A549 (cell line): ENCODE measurements around the gene RNU5D-1. TPM values are rescaled to one million over a fixed set of nuclear protein-coding genes. Genes with fewer than 3 reads are reported as not detected.

Experiments
- ATAC-seq, 2 experiments: fragments of 200-7000 bp in 1 of 2; fragments of >200 bp in 1 of 2; cut with Nextera tagmentation in 1 of 2; cut with Tn5 transposase in 1 of 2; 3 replicates each; pipeline versions ENCODE4 v1.8.0 to v1.9.1; 2018 to 2020; ENCODE audit warnings: mild to moderate bottlenecking in 1 of 2, moderate library complexity in 1 of 2
- CTCF ChIA-PET: fragments of 300-600 bp; sonication (Branson Sonifier 250); formaldehyde crosslinking; extraction: SDS; loops from one replicate; lab custom pipeline; 2021; ENCODE audit warnings: antibody characterized with exemption, inconsistent platforms; lab: Yijun Ruan, JAX
- POLR2A ChIA-PET: fragments of 350-600 bp; formaldehyde crosslinking; extraction: SDS; loops from one replicate; lab custom pipeline; 2021; ENCODE audit warnings: antibody characterized with exemption, inconsistent platforms; lab: Yijun Ruan, JAX
- DNase-seq, 2 experiments: peaks; one replicate each; pipeline versions ENCODE4 v3.0.0 to v3.0.0-alpha.2; 2011 to 2016; ENCODE audit warnings: low read depth in 1 of 2, low spot score in 1 of 2
- FAIRE-seq: peaks from 2 replicates; lab custom pipeline; 2011; peaks lifted over from hg19 to GRCh38; lab: Jason Lieb, UNC
- H3K27ac ChIP-seq, 2 experiments: fragments of >200 bp; sonication (Bioruptor Twin); formaldehyde crosslinking; 3 replicates each; pipeline ENCODE4 v1.5.1; 2016 to 2017
- H3K4me1 ChIP-seq: fragments of >200 bp; sonication (Bioruptor Twin); formaldehyde crosslinking; 3 replicates; pipeline ENCODE4 v1.6.1; 2016
- H3K4me2 ChIP-seq: fragments of >200 bp; sonication (Bioruptor Twin); formaldehyde crosslinking; 3 replicates; pipeline ENCODE4 v1.6.1; 2016
- H3K4me3 ChIP-seq: fragments of >200 bp; sonication (Bioruptor Twin); formaldehyde crosslinking; 3 replicates; pipeline ENCODE4 v1.5.1; 2016
- H3K9me3 ChIP-seq: fragments of >200 bp; sonication (Bioruptor Twin); formaldehyde crosslinking; 3 replicates; pipeline ENCODE4 v1.6.1; 2016
- ATOH8 ChIP-seq: fragments of 250-450 bp; sonication (Bioruptor Pico); IDR thresholded peaks from 2 replicates; pipeline ENCODE4 v1.5.0; 2020; ENCODE audit warnings: low read depth, mild to moderate bottlenecking, moderate library complexity
- BHLHE40 ChIP-seq: IDR thresholded peaks from 2 replicates; pipeline ENCODE4 v1.6.1; 2012; ENCODE audit warnings: low read depth, low read length, inconsistent platforms
- CBX8 ChIP-seq: fragments of 200-600 bp; sonication (generic); IDR thresholded peaks from 2 replicates; pipeline ENCODE4 v1.6.1; 2016
- CHD4 ChIP-seq: fragments of 200-600 bp; sonication (generic); IDR thresholded peaks from 2 replicates; pipeline ENCODE4 v1.6.1; 2016; ENCODE audit warnings: antibody characterized with exemption, mild to moderate bottlenecking, borderline replicate concordance
- CTCF ChIP-seq: fragments of >200 bp; sonication (Bioruptor Twin); formaldehyde crosslinking; IDR thresholded peaks from 3 replicates; pipeline ENCODE4 v1.5.1; 2016
- FOSB ChIP-seq: fragments of 250-450 bp; sonication (Bioruptor Pico); IDR thresholded peaks from 2 replicates; pipeline ENCODE4 v1.5.0; 2020; ENCODE audit warnings: mild to moderate bottlenecking, moderate library complexity
- FOSL2 ChIP-seq, 2 experiments: fragments of 450-650 bp in 1 of 2; fragments of >200 bp in 1 of 2; sonication (Bioruptor Twin) in 1 of 2; formaldehyde crosslinking; IDR thresholded peaks; 2 replicates each; pipeline versions ENCODE4 v1.5.0 to v1.6.1; 2016 to 2020; ENCODE audit warnings: mild to moderate bottlenecking in 1 of 2, moderate library complexity in 1 of 2
- FOXS1 ChIP-seq: fragments of 250-450 bp; sonication (Bioruptor Pico); IDR thresholded peaks from 2 replicates; pipeline ENCODE4 v1.5.0; 2020; ENCODE audit warnings: mild to moderate bottlenecking, moderate library complexity
- HDAC2 ChIP-seq: fragments of 200-600 bp; sonication (generic); IDR thresholded peaks from 2 replicates; pipeline ENCODE4 v1.6.1; 2016
- HEYL ChIP-seq: fragments of 250-450 bp; sonication (Bioruptor Pico); IDR thresholded peaks from 2 replicates; pipeline ENCODE4 v1.8.0; 2021; ENCODE audit warnings: mild to moderate bottlenecking, moderate library complexity
- HOXA7 ChIP-seq: fragments of 250-450 bp; sonication (Bioruptor Pico); IDR thresholded peaks from 2 replicates; pipeline ENCODE4 v1.5.0; 2020; ENCODE audit warnings: mild to moderate bottlenecking, moderate library complexity
- JUN ChIP-seq, 2 experiments: fragments of >200 bp; sonication (Bioruptor Twin); formaldehyde crosslinking; IDR thresholded peaks; 2 replicates in 1 of 2; 3 replicates in 1 of 2; pipeline ENCODE4 v1.6.1; 2016 to 2017
- JUNB ChIP-seq: fragments of >200 bp; sonication (Bioruptor Twin); formaldehyde crosslinking; IDR thresholded peaks from 2 replicates; pipeline ENCODE4 v1.6.1; 2016
- KDM5A ChIP-seq: fragments of 200-600 bp; sonication (generic); IDR thresholded peaks from 2 replicates; pipeline ENCODE4 v1.6.1; 2016; ENCODE audit warnings: antibody characterized with exemption, mild to moderate bottlenecking
- MAFK ChIP-seq: fragments of 450-650 bp; IDR thresholded peaks from 2 replicates; pipeline ENCODE4 v1.6.1; 2014; ENCODE audit not compliant: partially characterized antibody
- NFE2L2 ChIP-seq: fragments of 150-350 bp; conservative IDR thresholded peaks from 2 replicates; pipeline ENCODE4 v1.6.1; 2014; ENCODE audit warnings: low read length
- NPAS2 ChIP-seq: fragments of 250-450 bp; sonication (Bioruptor Pico); IDR thresholded peaks from 2 replicates; pipeline ENCODE4 v1.8.0; 2022; ENCODE audit warnings: mild to moderate bottlenecking, moderate library complexity, borderline replicate concordance
- NR3C1 ChIP-seq: fragments of >200 bp; sonication (Bioruptor Twin); formaldehyde crosslinking; IDR thresholded peaks from 3 replicates; pipeline ENCODE4 v1.6.1; 2017
- POLR2A ChIP-seq: IDR thresholded peaks from 2 replicates; pipeline ENCODE4 v1.6.1; 2012; ENCODE audit warnings: mild to moderate bottlenecking, low read length
- POLR2AphosphoS2 ChIP-seq: conservative IDR thresholded peaks from 2 replicates; pipeline ENCODE4 v1.6.1; 2012; ENCODE audit warnings: low read length, improper control_type of control experiment, inconsistent platforms
- RARB ChIP-seq: fragments of 250-450 bp; sonication (Bioruptor Pico); IDR thresholded peaks from 2 replicates; pipeline ENCODE4 v1.8.0; 2021; ENCODE audit warnings: mild to moderate bottlenecking, moderate library complexity
- REST ChIP-seq: fragments of 200-600 bp; sonication (generic); IDR thresholded peaks from 2 replicates; pipeline ENCODE4 v1.6.1; 2016; ENCODE audit warnings: antibody characterized with exemption, mild to moderate bottlenecking, moderate library complexity
- SREBF2 ChIP-seq: fragments of 450-650 bp; IDR thresholded peaks from 2 replicates; pipeline ENCODE4 v1.6.1; 2014; ENCODE audit warnings: mild to moderate bottlenecking, moderate library complexity
- TP53 ChIP-seq: fragments of 250-450 bp; sonication (Bioruptor Pico); IDR thresholded peaks from 2 replicates; pipeline ENCODE4 v1.5.0; 2021; ENCODE audit warnings: mild to moderate bottlenecking, moderate library complexity
- ZFP36 ChIP-seq: fragments of 450-650 bp; IDR thresholded peaks from 2 replicates; pipeline ENCODE4 v1.6.1; 2014; ENCODE audit warnings: borderline replicate concordance; ENCODE audit not compliant: partially characterized antibody
- ZNF302 ChIP-seq: fragments of 250-450 bp; sonication (Bioruptor Pico); IDR thresholded peaks from 2 replicates; pipeline ENCODE4 v1.9.0; 2021; ENCODE audit warnings: inconsistent platforms, mild to moderate bottlenecking, moderate library complexity
- ZSCAN20 ChIP-seq: fragments of 250-450 bp; sonication (Bioruptor Pico); IDR thresholded peaks from 2 replicates; pipeline ENCODE4 v1.8.0; 2022; ENCODE audit warnings: mild to moderate bottlenecking, moderate library complexity
- WGBS: methylation state at CpG from one replicate; pipeline ENCODE4 v1.1.6; 2017; ENCODE audit errors: missing lambda C conversion rate; 5-methylcytosine and 5-hydroxymethylcytosine counted together
- polyA plus RNA-seq, 4 experiments: library from polyadenylated mRNA; depleted of rRNA in 3 of 4; stranded (reverse); fragments of >200 nt; fragmentation: RNase III in 1 of 4; extraction: RNeasy Plus Mini Kit Qiagen cat#74134 plus additional on column Dnase treatment in 1 of 4; gene quantifications; 2 replicates in 3 of 4; 3 replicates in 1 of 4; pipeline ENCODE4 v1.2.3, GENCODE V29; 2011 to 2017

RNU5D-1 gene
- polyA plus RNA-seq, 2 of the 4 experiments (the other 2 are of a cell fraction), result not detected

GRCh38 chr1:44696101-44696500, 34.9 kb downstream of the RNU5D-1 start:
- no peak for FAIRE-seq
- ChIA-PET CTCF (interaction anchor here (0.6 to 1.6 kb wide), 5 partner anchors 10 to 464 kb away, joined by 3 to 6 read pairs (median 4); no protein-coding TSS in a partner anchor), POLR2A (no interaction called here)
- no peak overlapping the region for H3K4me3 ChIP-seq
- H3K4me1 ChIP-seq, result peaks cover 5% of the 10 kb centered on the region; the same call in 2 of the 3 replicates
- H3K27ac ChIP-seq, result no peak overlapping the region
- ATAC-seq, result no peak
- no peak for DNase-seq
- TF ChIP-seq RARB (CRISPR knock-in tag), result no peak
- H3K9me3 ChIP-seq, result no peaks in the 10 kb centered on the region
- WGBS, result 67% methylated on average over 3 of the region's 3 CpGs
- H3K4me2 ChIP-seq, result no peak overlapping the region

GRCh38 chr1:44695671-44696070, 35.3 kb downstream of the RNU5D-1 start:
- POLR2A ChIA-PET, result no interaction called here

GRCh38 chr1:44694863-44695478, 36.0 kb downstream of the RNU5D-1 start:
- Histone ChIP-seq H3K4me3 (no peak overlapping the region), H3K4me2 (no peak overlapping the region), H3K4me1 (0 out of 3 replicates have a peak, but pooled peaks cover 4% of the 10 kb centered on the region), H3K9me3 (no peaks in the 10 kb centered on the region), H3K27ac (no peak overlapping the region)
- no peak for FAIRE-seq
- WGBS, result 82% methylated on average over 7 of the region's 7 CpGs
- no peak for ATAC-seq
- no peak for TF ChIP-seq REST
- no peak for TF ChIP-seq KDM5A
- TF ChIP-seq ZSCAN20, result no peak
- TF ChIP-seq ATOH8, result no peak
- no peak for TF ChIP-seq NFE2L2
- TF ChIP-seq POLR2A, result no peak
- no peak for TF ChIP-seq FOXS1
- no peak for TF ChIP-seq BHLHE40
- TF ChIP-seq CBX8, result no peak
- TF ChIP-seq ZFP36, result no peak
- TF ChIP-seq ZNF302 (CRISPR knock-in tag), result no peak
- TF ChIP-seq FOSL2 (IDR thresholded peaks at IDR 0.05), result no peak
- no peak for TF ChIP-seq FOSL2 (CRISPR knock-in tag; IDR thresholded peaks at IDR 0.05)
- no peak for TF ChIP-seq NR3C1
- no peak for TF ChIP-seq MAFK
- no peak for TF ChIP-seq FOSB (CRISPR knock-in tag)
- no peak for TF ChIP-seq HDAC2
- ChIA-PET POLR2A (no interaction called here), CTCF (interaction anchor here (1.4 kb wide), 1 partner anchor 11 kb away, joined by 4 read pairs; no protein-coding TSS in a partner anchor)
- no peak for DNase-seq

More at GRCh38 chr1:44695671-44696070, 35.3 kb downstream of the RNU5D-1 start:
- FAIRE-seq, result no peak
- TF ChIP-seq ZFP36, result no peak
- TF ChIP-seq JUNB, result no peak
- TF ChIP-seq ZSCAN20, result no peak
- TF ChIP-seq CTCF, result no peak
- no peak for TF ChIP-seq JUN (IDR thresholded peaks at IDR 0.05)
- no peak for TF ChIP-seq TP53 (CRISPR knock-in tag)
- TF ChIP-seq NFE2L2, result no peak
- no peak for TF ChIP-seq FOSL2 (IDR thresholded peaks at IDR 0.05)
- TF ChIP-seq FOSL2 (CRISPR knock-in tag; IDR thresholded peaks at IDR 0.05), result no peak
- TF ChIP-seq HEYL, result no peak
- TF ChIP-seq NPAS2 (CRISPR knock-in tag), result no peak
- no peak for TF ChIP-seq POLR2AphosphoS2
- no peak for TF ChIP-seq CHD4
- no peak for TF ChIP-seq MAFK
- TF ChIP-seq SREBF2, result no peak
- TF ChIP-seq HOXA7, result no peak
- CTCF ChIA-PET, result interaction anchor here (1.4 to 1.6 kb wide), 3 partner anchors 11 to 22 kb away, joined by 3 to 4 read pairs (median 4); no protein-coding TSS in a partner anchor
- Histone ChIP-seq H3K9me3 (no peaks in the 10 kb centered on the region), H3K27ac (no peak overlapping the region), H3K4me2 (no peak overlapping the region), H3K4me1 (peaks cover 2% of the 10 kb centered on the region; the same call in 2 of the 3 replicates), H3K4me3 (no peak overlapping the region)
- no peak for DNase-seq
- 87% methylated on average over 4 of the region's 4 CpGs for WGBS
- no peak for ATAC-seq
